HepG2 (cell line): ENCODE measurements around the gene PROC. TPM values are rescaled to one million over a fixed set of nuclear protein-coding genes. Genes with fewer than 3 reads are reported as not detected.

ENCODE experiments used
- ATRX ChIP-seq: sonication (generic); formaldehyde crosslinking; IDR thresholded peaks from 2 replicates; pipeline ENCODE4 v1.4.0; 2020; ENCODE audit warnings: missing genetic modification reagents, borderline replicate concordance
- GATAD1 ChIP-seq: IDR thresholded peaks from 2 replicates; pipeline ENCODE4 v1.6.1; 2016; ENCODE audit warnings: missing genetic modification reagents, missing compliant biosample characterization
- GATAD2A ChIP-seq: IDR thresholded peaks from 2 replicates; pipeline ENCODE4 v1.6.1; 2016
- HHEX ChIP-seq: IDR thresholded peaks from 2 replicates; pipeline ENCODE4 v1.6.1; 2016; ENCODE audit warnings: control low read depth
- HNF4A ChIP-seq: sonication (generic); formaldehyde crosslinking; IDR thresholded peaks from 2 replicates; pipeline ENCODE4 v1.4.0; 2020; ENCODE audit warnings: missing genetic modification reagents
- IRF9 ChIP-seq: sonication (generic); formaldehyde crosslinking; IDR thresholded peaks from 2 replicates; pipeline ENCODE4 v1.8.0; 2022; ENCODE audit warnings: missing genetic modification reagents, mild to moderate bottlenecking, borderline replicate concordance
- KDM4B ChIP-seq: sonication (generic); formaldehyde crosslinking; IDR thresholded peaks from 2 replicates; pipeline ENCODE4 v1.4.0; 2020; ENCODE audit warnings: missing genetic modification reagents
- KDM5A ChIP-seq: fragments of 200-600 bp; sonication (generic); IDR thresholded peaks from 2 replicates; pipeline ENCODE4 v1.7.0; 2018; ENCODE audit warnings: antibody characterized with exemption, mild to moderate bottlenecking, low read length, borderline replicate concordance
- KLF9 ChIP-seq: IDR thresholded peaks from 2 replicates; pipeline ENCODE4 v1.6.1; 2016; ENCODE audit warnings: low read depth
- MAFK ChIP-seq, 2 experiments: IDR thresholded peaks in 1 of 2; conservative IDR thresholded peaks in 1 of 2; 2 replicates each; pipeline ENCODE4 v1.6.1; 2011; ENCODE audit warnings: improper control_type of control experiment in 2 of 2, low read length in 2 of 2
- MIER3 ChIP-seq: IDR thresholded peaks from 2 replicates; pipeline ENCODE4 v1.6.1; 2016; ENCODE audit warnings: missing compliant biosample characterization, borderline replicate concordance
- MTERF4 ChIP-seq: sonication (generic); formaldehyde crosslinking; IDR thresholded peaks from 2 replicates; pipeline ENCODE4 v1.8.0; 2023; ENCODE audit warnings: mild to moderate bottlenecking, missing genetic modification reagents
- PITX1 ChIP-seq: sonication (generic); formaldehyde crosslinking; IDR thresholded peaks from 2 replicates; pipeline ENCODE4 v1.5.1; 2020; ENCODE audit warnings: mild to moderate bottlenecking, missing genetic modification reagents
- POLR2G ChIP-seq: fragments of 200-400 bp; formaldehyde crosslinking; IDR thresholded peaks from 2 replicates; pipeline ENCODE4 v1.6.1; 2018; ENCODE audit warnings: mild to moderate bottlenecking, low read depth, low read length, moderate library complexity
- SMAD9 ChIP-seq: sonication (generic); formaldehyde crosslinking; IDR thresholded peaks from 2 replicates; pipeline ENCODE4 v1.5.1; 2020; ENCODE audit warnings: mild to moderate bottlenecking, missing genetic modification reagents
- SSRP1 ChIP-seq: IDR thresholded peaks from 2 replicates; pipeline ENCODE4 v1.6.1; 2016; ENCODE audit warnings: control low read depth
- TBP ChIP-seq: sonication (generic); formaldehyde crosslinking; IDR thresholded peaks from 2 replicates; pipeline ENCODE4 v1.5.0; 2020; ENCODE audit warnings: missing genetic modification reagents
- TCF7 ChIP-seq: sonication (generic); IDR thresholded peaks from 2 replicates; pipeline ENCODE4 v1.6.1; 2016; ENCODE audit warnings: antibody characterized with exemption, low read depth
- TP53 ChIP-seq: sonication (generic); formaldehyde crosslinking; conservative IDR thresholded peaks from 2 replicates; pipeline ENCODE4 v1.4.0; 2020; ENCODE audit warnings: missing genetic modification reagents
- ZBTB14 ChIP-seq: sonication (generic); formaldehyde crosslinking; IDR thresholded peaks from 2 replicates; pipeline ENCODE4 v1.4.0; 2020; ENCODE audit warnings: missing genetic modification reagents
- ZNF121 ChIP-seq: sonication (generic); formaldehyde crosslinking; IDR thresholded peaks from 2 replicates; pipeline ENCODE4 v1.5.0; 2020; ENCODE audit warnings: mild to moderate bottlenecking, missing genetic modification reagents
- ZNF343 ChIP-seq: sonication (generic); formaldehyde crosslinking; IDR thresholded peaks from 2 replicates; pipeline ENCODE4 v1.4.0; 2020; ENCODE audit warnings: mild to moderate bottlenecking, missing genetic modification reagents
- ZNF468 ChIP-seq: sonication (generic); formaldehyde crosslinking; IDR thresholded peaks from 2 replicates; pipeline ENCODE4 v1.8.0; 2022; ENCODE audit warnings: mild to moderate bottlenecking, moderate library complexity, missing genetic modification reagents
- ZNF589 ChIP-seq: sonication (generic); formaldehyde crosslinking; conservative IDR thresholded peaks from 2 replicates; pipeline ENCODE4 v1.8.0; 2022; ENCODE audit warnings: mild to moderate bottlenecking, moderate library complexity, missing genetic modification reagents
- ZSCAN25 ChIP-seq: sonication (generic); formaldehyde crosslinking; IDR thresholded peaks from 2 replicates; pipeline ENCODE4 v1.8.0; 2022; ENCODE audit warnings: mild to moderate bottlenecking, missing genetic modification reagents
- ZUFSP ChIP-seq: sonication (generic); formaldehyde crosslinking; IDR thresholded peaks from 2 replicates; pipeline ENCODE4 v1.9.0; 2021; ENCODE audit warnings: missing genetic modification reagents, mild to moderate bottlenecking, borderline replicate concordance
- polyA plus RNA-seq, 8 experiments: library from polyadenylated mRNA; depleted of rRNA in 3 of 8; stranded (reverse) in 7 of 8; unstranded in 1 of 8; fragments of >200 nt; fragmentation: Illumina TruSeq in 4 of 8; extraction: Trizol in 4 of 8; gene quantifications; 2 replicates each; pipeline versions ENCODE4 v1.2.1 to v1.2.3, GENCODE V29; 2011 to 2016; ENCODE audit warnings: low read depth in 4 of 8, missing spikeins in 1 of 8, mixed read lengths in 1 of 8; ENCODE audit not compliant: insufficient read depth in 1 of 8
- total RNA-seq, 5 experiments: library from RNA; depleted of rRNA; stranded (reverse); fragments of >200 nt; fragmentation: Illumina TruSeq; extraction: Trizol; gene quantifications; 2 replicates each; pipeline ENCODE4 v1.2.3, GENCODE V29; 2016; ENCODE audit warnings: low read depth in 1 of 5

Gene PROC
- total and polyA plus RNA-seq, 2 of the 13 experiments (the other 11 are each of a cell fraction or from before 2014, with no cell fraction given), result 134 to 185 TPM

GRCh38 chr2:127414638-127415592 is 3.3 kb upstream of the PROC start (continued):
- TF ChIP-seq MAFK (conservative IDR thresholded peaks at IDR 0.05 in 1 of 2, IDR thresholded peaks at IDR 0.05 in 1 of 2; ENCODE audit: low read length in 2 of 2) (no peak), SSRP1 (CRISPR knock-in tag) (0 out of 2 replicates have a peak, but pooled peaks have one; percentile 6), HNF4A (CRISPR knock-in tag) (peak; percentile 77), ZNF121 (peak; percentile 6; the same call in 1 of the 2 replicates), ZUFSP (no peak), ZNF589 (no peak), IRF9 (CRISPR knock-in tag) (no peak), TCF7 (no peak; the same call in 1 of the 2 replicates), HHEX (CRISPR knock-in tag) (no peak), TBP (CRISPR knock-in tag) (no peak), TP53 (CRISPR knock-in tag) (no peak), KDM4B (CRISPR knock-in tag) (no peak), KDM5A (no peak), MTERF4 (CRISPR knock-in tag) (peak; percentile 45; the same call in 1 of the 2 replicates), GATAD1 (CRISPR knock-in tag) (no peak; the same call in 1 of the 2 replicates), ZNF343 (CRISPR knock-in tag) (no peak), ZBTB14 (CRISPR knock-in tag) (no peak), POLR2G (0 out of 2 replicates have a peak, but pooled peaks have one; percentile 41), ZNF468 (CRISPR knock-in tag) (no peak), PITX1 (CRISPR knock-in tag) (no peak; the same call in 1 of the 2 replicates), GATAD2A (CRISPR knock-in tag) (peak; percentile 88), ZSCAN25 (CRISPR knock-in tag) (no peak), SMAD9 (CRISPR knock-in tag) (no peak), ATRX (no peak), MIER3 (CRISPR knock-in tag) (peak; percentile 87), KLF9 (CRISPR knock-in tag) (no peak)
